ENCODE results near the gene HS6ST2.

DNA sequence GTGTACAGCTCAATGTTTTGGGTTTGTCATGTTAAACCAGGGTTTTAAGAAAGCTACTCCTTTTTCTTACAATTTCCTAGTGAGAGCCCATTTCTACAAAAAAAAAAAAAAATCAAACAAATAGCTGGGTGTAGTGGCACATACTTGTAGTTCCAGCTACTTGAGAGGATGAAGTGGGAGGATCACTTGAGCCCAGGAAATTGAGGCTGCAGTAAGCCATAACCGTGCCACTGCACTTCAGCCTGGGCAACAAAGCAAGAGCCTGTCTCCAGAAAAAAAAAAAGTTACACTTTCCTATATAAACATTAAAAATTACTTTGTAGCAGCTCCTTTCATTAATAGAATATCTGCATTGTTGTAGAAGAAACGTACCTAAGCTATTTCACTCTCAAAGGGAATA lies 166.7 kb downstream of the HS6ST2 start:
- TF ChIP-seq YY1 (tag by site-specific recombination; IDR thresholded peaks at IDR 0.05): no peak
- TF ChIP-seq ZNF777 (tag by site-specific recombination; IDR thresholded peaks at IDR 0.05; ENCODE audit: borderline replicate concordance): no peak
- TF ChIP-seq, protein P1, sequence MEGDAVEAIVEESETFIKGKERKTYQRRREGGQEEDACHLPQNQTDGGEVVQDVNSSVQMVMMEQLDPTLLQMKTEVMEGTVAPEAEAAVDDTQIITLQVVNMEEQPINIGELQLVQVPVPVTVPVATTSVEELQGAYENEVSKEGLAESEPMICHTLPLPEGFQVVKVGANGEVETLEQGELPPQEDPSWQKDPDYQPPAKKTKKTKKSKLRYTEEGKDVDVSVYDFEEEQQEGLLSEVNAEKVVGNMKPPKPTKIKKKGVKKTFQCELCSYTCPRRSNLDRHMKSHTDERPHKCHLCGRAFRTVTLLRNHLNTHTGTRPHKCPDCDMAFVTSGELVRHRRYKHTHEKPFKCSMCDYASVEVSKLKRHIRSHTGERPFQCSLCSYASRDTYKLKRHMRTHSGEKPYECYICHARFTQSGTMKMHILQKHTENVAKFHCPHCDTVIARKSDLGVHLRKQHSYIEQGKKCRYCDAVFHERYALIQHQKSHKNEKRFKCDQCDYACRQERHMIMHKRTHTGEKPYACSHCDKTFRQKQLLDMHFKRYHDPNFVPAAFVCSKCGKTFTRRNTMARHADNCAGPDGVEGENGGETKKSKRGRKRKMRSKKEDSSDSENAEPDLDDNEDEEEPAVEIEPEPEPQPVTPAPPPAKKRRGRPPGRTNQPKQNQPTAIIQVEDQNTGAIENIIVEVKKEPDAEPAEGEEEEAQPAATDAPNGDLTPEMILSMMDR (tag by site-specific recombination; IDR thresholded peaks at IDR 0.05): no peak
- TF ChIP-seq ZNF416 (tag by site-specific recombination; IDR thresholded peaks at IDR 0.05): no peak
- no peak for TF ChIP-seq ZNF660 (tag by site-specific recombination; IDR thresholded peaks at IDR 0.05)
- TF ChIP-seq ZNF311 (tag by site-specific recombination; IDR thresholded peaks at IDR 0.05; ENCODE audit: borderline replicate concordance): no peak
- no peak for TF ChIP-seq ZNF670 (tag by site-specific recombination; IDR thresholded peaks at IDR 0.05; ENCODE audit: low read depth)
- no peak for TF ChIP-seq MZF1 (tag by site-specific recombination; IDR thresholded peaks at IDR 0.05; ENCODE audit: borderline replicate concordance)
